Fibroblast of lung (primary cell): Measurements from ENCODE around the gene ZNF512B.

ENCODE experiments used
- CTCF ChIP-seq, 2 donors: IDR thresholded peaks in 1 of 2; conservative IDR thresholded peaks in 1 of 2; 1 replicate in 1 of 2; 2 replicates in 1 of 2; pipeline ENCODE4 v1.5.1; 2011 to 2012; ENCODE audit warnings: low read length in 2 of 2, control low read depth in 1 of 2, inconsistent platforms in 1 of 2, low read depth in 1 of 2, mild to moderate bottlenecking in 1 of 2
- EZH2 ChIP-seq: IDR thresholded peaks from 2 replicates; pipeline ENCODE4 v1.5.1; 2012; ENCODE audit warnings: low read length, control low read depth, mild to moderate bottlenecking; ENCODE audit errors: missing control alignments

- TF ChIP-seq CTCF (conservative IDR thresholded peaks at IDR 0.05 in 1 of 2, IDR thresholded peaks at IDR 0.05 in 1 of 2; ENCODE audit: low read depth in 1 of 2, low read length in 2 of 2) (no peak), EZH2 (no peak)
Measured at GRCh38 chr20:64001607-64002011, 31.9 kb upstream of the ZNF512B start.
